Esophagus squamous epithelium (tissue), 4 donors: ENCODE measurements around the gene SLCO1A2.

Experiments
- CTCF ChIP-seq, 6 experiments: fragments of 450-650 bp in 4 of 6; fragments of 200-600 bp in 2 of 6; sonication (generic) in 2 of 6; IDR thresholded peaks; one replicate each; pipeline ENCODE4 v1.5.1; 2016 to 2019; ENCODE audit warnings: antibody characterized with exemption in 6 of 6, mild to moderate bottlenecking in 4 of 6, moderate library complexity in 4 of 6
- POLR2A ChIP-seq, 4 donors: fragments of 450-650 bp; IDR thresholded peaks; one replicate each; pipeline ENCODE4 v1.6.1; 2017; ENCODE audit warnings: antibody characterized with exemption in 4 of 4, mild to moderate bottlenecking in 4 of 4, moderate library complexity in 3 of 4

- TF ChIP-seq CTCF (IDR thresholded peaks at IDR 0.05) (no peak), POLR2A (IDR thresholded peaks at IDR 0.05) (no peak)
Measured at GRCh38 chr12:21276826-21277225, 57.9 kb downstream of the SLCO1A2 start.
